Measurements from ENCODE around the gene RFTN1. TPM values are rescaled to one million over a fixed set of nuclear protein-coding genes. Genes with fewer than 3 reads are reported as not detected.
A peak's percentile ranks its signal among the peaks of the same experiment; 100 is the strongest.

Gene RFTN1
- total and polyA plus RNA-seq, 10 of the 15 experiments (the other 5 are each of a cell fraction or from before 2014, with no cell fraction given) = 20.6 to 213 (median 147) TPM

DNA sequence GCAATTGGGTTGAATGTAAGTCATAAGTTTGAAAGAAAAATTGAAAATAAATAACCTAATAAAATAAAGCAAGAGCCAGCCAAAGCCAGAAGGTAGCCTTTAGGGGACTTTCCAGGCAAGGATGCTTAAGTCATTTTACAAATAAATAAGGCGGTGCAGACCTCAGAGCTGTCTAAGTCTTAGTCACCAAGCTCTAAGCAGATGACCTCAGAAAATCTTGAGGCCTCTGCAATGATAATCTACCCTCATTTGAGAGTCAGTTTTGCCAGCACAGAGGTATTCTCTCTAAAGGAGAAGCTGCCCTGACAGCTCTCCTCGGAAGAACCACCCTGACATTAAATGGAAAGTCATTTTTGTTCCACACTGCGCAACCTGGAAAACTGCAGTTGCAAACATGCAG is 134.6 kb downstream of the RFTN1 start (continued):
- TF ChIP-seq, protein P1, sequence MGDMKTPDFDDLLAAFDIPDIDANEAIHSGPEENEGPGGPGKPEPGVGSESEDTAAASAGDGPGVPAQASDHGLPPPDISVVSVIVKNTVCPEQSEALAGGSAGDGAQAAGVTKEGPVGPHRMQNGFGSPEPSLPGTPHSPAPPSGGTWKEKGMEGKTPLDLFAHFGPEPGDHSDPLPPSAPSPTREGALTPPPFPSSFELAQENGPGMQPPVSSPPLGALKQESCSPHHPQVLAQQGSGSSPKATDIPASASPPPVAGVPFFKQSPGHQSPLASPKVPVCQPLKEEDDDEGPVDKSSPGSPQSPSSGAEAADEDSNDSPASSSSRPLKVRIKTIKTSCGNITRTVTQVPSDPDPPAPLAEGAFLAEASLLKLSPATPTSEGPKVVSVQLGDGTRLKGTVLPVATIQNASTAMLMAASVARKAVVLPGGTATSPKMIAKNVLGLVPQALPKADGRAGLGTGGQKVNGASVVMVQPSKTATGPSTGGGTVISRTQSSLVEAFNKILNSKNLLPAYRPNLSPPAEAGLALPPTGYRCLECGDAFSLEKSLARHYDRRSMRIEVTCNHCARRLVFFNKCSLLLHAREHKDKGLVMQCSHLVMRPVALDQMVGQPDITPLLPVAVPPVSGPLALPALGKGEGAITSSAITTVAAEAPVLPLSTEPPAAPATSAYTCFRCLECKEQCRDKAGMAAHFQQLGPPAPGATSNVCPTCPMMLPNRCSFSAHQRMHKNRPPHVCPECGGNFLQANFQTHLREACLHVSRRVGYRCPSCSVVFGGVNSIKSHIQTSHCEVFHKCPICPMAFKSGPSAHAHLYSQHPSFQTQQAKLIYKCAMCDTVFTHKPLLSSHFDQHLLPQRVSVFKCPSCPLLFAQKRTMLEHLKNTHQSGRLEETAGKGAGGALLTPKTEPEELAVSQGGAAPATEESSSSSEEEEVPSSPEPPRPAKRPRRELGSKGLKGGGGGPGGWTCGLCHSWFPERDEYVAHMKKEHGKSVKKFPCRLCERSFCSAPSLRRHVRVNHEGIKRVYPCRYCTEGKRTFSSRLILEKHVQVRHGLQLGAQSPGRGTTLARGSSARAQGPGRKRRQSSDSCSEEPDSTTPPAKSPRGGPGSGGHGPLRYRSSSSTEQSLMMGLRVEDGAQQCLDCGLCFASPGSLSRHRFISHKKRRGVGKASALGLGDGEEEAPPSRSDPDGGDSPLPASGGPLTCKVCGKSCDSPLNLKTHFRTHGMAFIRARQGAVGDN (IDR thresholded peaks at IDR 0.05) = peak; percentile 77
- TF ChIP-seq BACH1 (IDR thresholded peaks at IDR 0.05; ENCODE audit: borderline replicate concordance) (no peak), HCFC1 (IDR thresholded peaks at IDR 0.05; ENCODE audit: low read length) (no peak), NR2F1 (conservative IDR thresholded peaks at IDR 0.05) (0 out of 2 replicates have a peak, but pooled peaks have one; percentile 9), POLR2A (IDR thresholded peaks at IDR 0.05; ENCODE audit: low read depth, low read length) (0 out of 2 replicates have a peak, but pooled peaks have one; percentile 34), NR2C2 (IDR thresholded peaks at IDR 0.05; ENCODE audit: borderline replicate concordance, control insufficient read depth, insufficient read length, low read depth) (no peak), ATF7 (IDR thresholded peaks at IDR 0.05; ENCODE audit: low read depth) (peak; percentile 90), SP1 (IDR thresholded peaks at IDR 0.05; ENCODE audit: low read depth, low read length) (peak; percentile 27), RELA (IDR thresholded peaks at IDR 0.05; ENCODE audit: borderline replicate concordance, partially characterized antibody) (peak; percentile 79), FOXK2 (IDR thresholded peaks at IDR 0.05) (no peak), ZNF274 (IDR thresholded peaks at IDR 0.05; ENCODE audit: insufficient read depth, insufficient read length) (no peak), NFYA (IDR thresholded peaks at IDR 0.05; ENCODE audit: borderline replicate concordance, low read depth, low read length) (no peak), ZNF207 (IDR thresholded peaks at IDR 0.05; ENCODE audit: borderline replicate concordance) (no peak), RFX5 (IDR thresholded peaks at IDR 0.05; ENCODE audit: low read depth, low read length) (no peak), HDAC6 (IDR thresholded peaks at IDR 0.05; ENCODE audit: unreplicated experiment) (no peak), CBFB (IDR thresholded peaks at IDR 0.05; ENCODE audit: low read depth) (peak; percentile 70; the same call in 1 of the 2 replicates), NR2C1 (IDR thresholded peaks at IDR 0.05) (no peak), CBX5 (IDR thresholded peaks at IDR 0.05; ENCODE audit: low read depth) (no peak), HDGF (IDR thresholded peaks at IDR 0.05) (no peak), NFXL1 (IDR thresholded peaks at IDR 0.05; ENCODE audit: borderline replicate concordance) (no peak), FOXM1 (IDR thresholded peaks at IDR 0.05; ENCODE audit: low read depth, low read length) (peak; percentile 89), SMAD5 (IDR thresholded peaks at IDR 0.05; ENCODE audit: low read depth) (peak; percentile 39; the same call in 1 of the 2 replicates), CBX3 (IDR thresholded peaks at IDR 0.05; ENCODE audit: borderline replicate concordance, low read depth) (no peak)
- TF ChIP-seq, protein P2, sequence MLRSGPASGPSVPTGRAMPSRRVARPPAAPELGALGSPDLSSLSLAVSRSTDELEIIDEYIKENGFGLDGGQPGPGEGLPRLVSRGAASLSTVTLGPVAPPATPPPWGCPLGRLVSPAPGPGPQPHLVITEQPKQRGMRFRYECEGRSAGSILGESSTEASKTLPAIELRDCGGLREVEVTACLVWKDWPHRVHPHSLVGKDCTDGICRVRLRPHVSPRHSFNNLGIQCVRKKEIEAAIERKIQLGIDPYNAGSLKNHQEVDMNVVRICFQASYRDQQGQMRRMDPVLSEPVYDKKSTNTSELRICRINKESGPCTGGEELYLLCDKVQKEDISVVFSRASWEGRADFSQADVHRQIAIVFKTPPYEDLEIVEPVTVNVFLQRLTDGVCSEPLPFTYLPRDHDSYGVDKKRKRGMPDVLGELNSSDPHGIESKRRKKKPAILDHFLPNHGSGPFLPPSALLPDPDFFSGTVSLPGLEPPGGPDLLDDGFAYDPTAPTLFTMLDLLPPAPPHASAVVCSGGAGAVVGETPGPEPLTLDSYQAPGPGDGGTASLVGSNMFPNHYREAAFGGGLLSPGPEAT (IDR thresholded peaks at IDR 0.05; ENCODE audit: low read depth) = peak; percentile 91; the same call in 1 of the 2 replicates
- TF ChIP-seq, protein P3, sequence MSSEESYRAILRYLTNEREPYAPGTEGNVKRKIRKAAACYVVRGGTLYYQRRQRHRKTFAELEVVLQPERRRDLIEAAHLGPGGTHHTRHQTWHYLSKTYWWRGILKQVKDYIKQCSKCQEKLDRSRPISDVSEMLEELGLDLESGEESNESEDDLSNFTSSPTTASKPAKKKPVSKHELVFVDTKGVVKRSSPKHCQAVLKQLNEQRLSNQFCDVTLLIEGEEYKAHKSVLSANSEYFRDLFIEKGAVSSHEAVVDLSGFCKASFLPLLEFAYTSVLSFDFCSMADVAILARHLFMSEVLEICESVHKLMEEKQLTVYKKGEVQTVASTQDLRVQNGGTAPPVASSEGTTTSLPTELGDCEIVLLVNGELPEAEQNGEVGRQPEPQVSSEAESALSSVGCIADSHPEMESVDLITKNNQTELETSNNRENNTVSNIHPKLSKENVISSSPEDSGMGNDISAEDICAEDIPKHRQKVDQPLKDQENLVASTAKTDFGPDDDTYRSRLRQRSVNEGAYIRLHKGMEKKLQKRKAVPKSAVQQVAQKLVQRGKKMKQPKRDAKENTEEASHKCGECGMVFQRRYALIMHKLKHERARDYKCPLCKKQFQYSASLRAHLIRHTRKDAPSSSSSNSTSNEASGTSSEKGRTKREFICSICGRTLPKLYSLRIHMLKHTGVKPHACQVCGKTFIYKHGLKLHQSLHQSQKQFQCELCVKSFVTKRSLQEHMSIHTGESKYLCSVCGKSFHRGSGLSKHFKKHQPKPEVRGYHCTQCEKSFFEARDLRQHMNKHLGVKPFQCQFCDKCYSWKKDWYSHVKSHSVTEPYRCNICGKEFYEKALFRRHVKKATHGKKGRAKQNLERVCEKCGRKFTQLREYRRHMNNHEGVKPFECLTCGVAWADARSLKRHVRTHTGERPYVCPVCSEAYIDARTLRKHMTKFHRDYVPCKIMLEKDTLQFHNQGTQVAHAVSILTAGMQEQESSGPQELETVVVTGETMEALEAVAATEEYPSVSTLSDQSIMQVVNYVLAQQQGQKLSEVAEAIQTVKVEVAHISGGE (CRISPR knock-in tag; IDR thresholded peaks at IDR 0.05) = no peak
